Activated CD4-positive, alpha-beta T cell treated with anti-CD3 and anti-CD28 coated beads, Interleukin-10, Interleukin-2, amounts not matched to agents 100 ng/mL and 50 ng/mL, durations not matched to agents 16 hours and 8 hours (primary cell): ENCODE data around the gene HMCN1.
A peak's percentile ranks its signal among the peaks of the same experiment; 100 is the strongest.
"Not testable (repeated sequence)": the region's sequence is repeated elsewhere in the genome, so short reads cannot be mapped to it uniquely, and the experiment has no call there.

Source experiments
- DNase-seq: peaks from one replicate; pipeline ENCODE4 v3.0.0-alpha.2; 2020

Gene HMCN1

DNA sequence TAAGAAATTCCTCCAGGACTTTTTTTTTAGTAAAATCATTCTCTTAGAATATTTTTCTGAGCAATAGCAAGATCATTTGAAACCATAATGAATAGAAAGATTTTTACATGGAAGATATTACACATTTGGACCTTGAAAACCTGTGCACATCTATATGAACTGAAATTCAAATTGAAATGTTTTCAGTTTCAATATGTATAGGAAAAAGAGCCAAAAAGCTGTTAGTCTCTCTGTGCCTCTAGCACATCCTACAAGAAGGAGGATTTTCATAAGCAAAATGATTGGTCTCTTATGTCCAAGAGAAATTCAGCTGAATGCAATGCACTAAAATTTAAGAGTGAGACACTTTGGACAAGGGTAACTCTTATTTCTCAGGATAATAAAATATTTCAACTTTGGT lies 8.2 kb downstream of the HMCN1 start:
- peak; percentile 56 for DNase-seq

DNA sequence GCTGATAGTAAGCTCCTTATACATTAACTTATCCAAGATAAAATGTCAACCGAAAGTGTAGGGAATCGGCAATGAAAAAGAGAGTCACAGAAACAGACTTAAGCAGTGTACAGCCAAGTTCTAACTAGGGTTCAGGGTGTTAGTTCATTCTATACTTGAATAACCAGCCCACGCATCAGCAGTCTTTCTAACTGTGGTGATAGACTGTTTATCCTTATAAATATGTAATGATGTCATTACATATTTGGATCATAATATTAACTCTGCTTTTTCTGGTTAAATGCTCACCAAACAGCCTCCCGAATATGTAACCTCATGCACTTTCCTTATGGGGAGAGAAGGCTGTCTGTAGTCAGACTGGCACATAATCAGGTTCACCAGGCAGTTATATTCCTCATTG lies 11.0 kb downstream of the HMCN1 start:
- DNase-seq, result no peak

DNA sequence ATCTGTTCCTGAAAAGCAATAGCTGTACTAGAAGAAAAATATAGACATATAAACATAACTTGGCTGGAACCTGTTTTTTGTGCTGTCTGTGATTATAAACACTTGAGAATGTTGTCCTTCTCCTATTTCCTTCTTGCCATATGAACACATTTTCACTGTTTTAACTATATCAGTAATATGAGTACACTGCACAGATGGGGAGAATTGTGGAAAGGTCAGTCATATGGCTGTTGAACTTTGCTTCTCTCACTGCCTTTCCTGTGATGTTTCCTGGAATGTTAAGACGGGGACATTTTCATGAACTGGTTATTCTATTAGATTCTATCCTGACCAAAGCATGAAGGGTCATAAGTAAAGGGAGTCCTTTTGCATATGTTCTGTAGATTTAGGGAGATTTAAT lies 24.9 kb downstream of the HMCN1 start:
- DNase-seq, result no peak

DNA sequence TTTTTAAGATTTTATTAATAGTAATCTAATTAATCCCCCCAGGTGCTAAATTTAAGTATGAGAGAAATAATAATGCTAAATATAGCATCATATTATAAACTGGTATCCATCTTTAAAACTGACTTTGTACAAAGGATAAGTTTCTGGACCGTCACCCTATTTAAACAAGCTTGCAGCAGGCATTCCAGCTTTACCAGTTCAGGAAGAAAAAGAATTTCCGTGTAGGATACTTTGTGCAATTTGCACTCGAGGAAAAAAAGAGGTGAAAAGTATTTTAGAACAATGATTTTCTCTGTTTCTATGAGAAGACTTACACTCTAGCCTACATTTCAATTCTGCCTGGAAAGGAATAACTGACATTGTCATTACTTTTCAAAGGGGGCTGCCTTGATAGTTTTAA lies 27.6 kb downstream of the HMCN1 start:
- no peak for DNase-seq

DNA sequence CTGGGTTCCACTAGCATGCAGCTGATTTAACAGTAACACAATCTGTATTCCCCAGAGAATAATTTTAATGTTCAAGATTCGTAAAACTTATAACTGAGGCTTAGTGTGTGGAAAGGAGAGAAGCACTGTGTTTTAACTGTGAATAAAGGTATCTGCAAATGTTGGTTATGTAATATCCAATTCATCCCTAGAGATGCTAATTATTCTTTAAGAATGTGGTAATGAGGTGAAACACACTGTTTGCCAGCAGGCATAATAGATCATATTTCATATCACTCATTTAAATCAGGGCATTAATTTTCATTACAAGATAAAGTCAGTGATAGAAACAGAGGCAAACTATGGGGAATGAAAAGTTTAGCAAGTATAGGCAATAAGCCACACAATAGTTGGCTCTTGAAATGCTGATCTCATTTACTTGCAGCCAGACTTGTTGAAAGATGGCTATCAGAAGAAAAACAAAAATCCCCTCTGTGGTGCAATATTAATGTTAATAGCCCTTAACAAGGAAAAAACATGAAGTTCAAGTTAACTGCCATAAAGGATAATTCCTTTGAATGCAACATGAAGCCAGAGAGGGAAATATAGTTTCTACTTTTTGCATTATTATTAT lies 33.4 kb downstream of the HMCN1 start:
- no peak for DNase-seq

DNA sequence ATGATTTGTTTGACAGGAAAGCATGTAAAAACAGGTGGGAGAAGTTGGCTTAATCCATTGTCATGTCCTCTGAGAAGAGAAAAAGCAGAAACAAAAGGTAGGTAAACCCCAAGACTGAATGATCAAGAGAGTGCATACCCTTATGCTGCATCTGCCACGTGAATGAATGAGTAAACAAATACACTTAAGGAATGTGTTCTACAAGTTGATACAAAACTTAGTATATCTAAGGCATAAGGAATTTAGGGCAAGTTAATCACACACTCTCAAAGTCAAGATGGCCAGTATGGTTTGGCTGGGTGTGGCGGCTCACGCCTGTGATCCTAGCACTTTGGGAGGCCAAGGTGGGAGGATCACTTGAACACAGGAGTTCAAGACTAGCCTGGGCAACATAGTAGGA lies 34.2 kb downstream of the HMCN1 start:
- DNase-seq, result no peak

DNA sequence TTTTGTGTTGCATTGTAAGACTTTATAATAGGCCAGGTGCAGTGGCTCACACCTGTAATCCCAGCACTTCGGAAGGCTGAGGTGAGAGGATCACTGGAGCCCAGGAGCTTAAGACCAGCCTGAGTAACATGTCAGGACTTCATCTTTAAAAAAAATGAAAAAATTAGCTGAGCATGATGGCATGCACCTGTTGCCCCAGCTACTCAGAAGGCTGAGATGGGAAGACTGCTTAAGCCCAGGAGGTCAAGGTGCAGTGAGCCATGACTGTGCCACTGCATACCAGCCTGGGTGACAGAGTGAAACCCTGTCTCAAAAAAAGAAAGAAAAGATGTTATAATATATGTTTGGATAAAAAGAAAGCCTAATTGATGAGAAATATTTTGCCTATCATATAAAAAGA lies 34.9 kb downstream of the HMCN1 start:
- no peak for DNase-seq

DNA sequence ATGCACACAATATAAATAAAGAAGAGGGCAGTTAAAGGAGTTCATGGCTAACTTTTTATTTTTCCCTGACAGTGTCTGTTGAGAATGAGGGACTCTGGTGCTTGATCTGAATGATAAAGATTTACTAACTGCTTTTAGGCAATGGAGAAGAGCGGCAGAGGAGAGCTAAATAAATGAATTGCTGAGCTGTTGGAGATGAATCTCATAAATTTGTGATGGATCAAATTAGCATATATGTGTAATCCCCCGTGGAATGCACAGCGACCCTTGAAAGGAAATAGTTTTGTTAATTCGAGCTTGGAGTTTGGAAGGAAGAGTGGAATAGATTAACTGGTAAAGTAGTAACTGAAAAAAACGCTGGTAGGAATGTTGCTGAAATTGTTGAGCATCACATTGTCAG lies 40.2 kb downstream of the HMCN1 start:
- DNase-seq, result no peak

DNA sequence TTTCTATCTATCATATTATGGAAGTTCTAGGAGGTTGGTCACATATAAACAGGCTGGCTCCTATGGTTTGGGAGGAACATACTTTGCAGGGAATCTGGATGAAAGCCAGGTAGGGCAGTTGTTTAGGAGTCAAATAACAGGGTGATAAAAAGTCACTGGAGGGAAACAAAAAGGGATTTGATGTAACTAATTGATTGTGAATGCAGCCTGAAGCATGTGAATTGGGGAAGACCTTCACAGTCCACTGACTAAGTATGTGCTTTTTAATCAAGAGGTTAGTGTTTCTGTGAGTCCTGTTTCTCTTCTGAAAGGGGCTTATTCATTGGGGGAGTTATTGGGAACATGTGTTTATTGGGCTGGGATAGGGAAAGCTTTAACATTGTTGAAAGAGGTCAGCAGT lies 41.3 kb downstream of the HMCN1 start:
- DNase-seq, result no peak

DNA sequence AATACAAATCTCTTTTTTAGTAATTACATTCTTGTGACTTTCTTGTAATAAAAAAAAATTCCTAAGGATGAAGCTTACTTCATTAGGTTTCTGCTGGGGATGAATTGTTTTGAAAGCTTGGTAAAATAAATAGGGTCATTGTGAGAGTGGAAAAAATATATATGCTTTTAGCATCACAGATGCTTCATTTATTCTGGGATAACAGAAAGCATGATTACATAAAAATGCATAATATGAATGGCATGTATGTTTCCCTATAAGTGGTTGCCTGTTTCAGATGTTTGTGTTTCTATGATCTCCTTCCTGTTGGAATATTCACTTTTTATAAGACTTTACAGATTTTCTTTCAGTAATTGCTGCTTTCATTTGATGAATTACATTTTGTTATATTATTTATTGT lies 42.3 kb downstream of the HMCN1 start:
- no peak for DNase-seq

DNA sequence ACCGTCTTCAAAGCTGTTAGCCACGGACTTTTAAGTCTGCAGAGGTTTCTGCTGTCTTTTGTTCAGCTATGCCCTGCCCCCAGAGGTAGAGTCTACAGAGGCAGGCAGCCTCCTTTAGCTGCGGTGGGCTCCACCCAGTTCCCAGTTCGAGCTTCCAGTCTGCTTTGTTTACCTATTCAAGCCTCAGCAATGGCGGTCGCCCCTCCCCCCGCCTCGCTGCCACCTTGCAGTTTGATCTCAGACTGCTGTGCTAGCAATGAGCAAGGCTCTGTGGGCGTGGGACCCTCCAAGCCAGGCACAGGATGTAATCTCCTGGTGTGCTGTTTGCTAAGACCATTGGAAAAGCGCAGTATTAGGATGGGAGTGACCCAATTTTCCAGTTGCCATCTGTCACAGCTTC lies 49.7 kb downstream of the HMCN1 start:
- not testable (repeated sequence) for DNase-seq

DNA sequence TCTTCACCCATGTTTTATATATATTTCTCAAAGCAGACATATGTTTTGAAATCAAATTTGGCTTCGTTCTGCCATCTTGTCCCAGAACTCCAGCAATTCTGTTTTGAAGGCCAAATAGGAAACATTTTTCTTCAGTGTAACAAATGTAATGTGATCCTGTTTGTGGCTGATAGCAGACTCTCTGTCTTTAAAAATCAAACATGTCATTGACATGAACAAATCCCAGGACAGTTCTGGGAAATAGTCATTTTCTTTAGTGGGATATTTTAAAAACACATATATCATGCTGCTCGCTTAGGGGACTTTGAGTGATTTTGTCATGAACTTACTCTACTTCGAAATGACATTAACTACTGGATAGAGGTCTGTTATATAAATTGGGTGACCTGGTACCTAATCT lies 51.4 kb downstream of the HMCN1 start:
- DNase-seq, result no peak

DNA sequence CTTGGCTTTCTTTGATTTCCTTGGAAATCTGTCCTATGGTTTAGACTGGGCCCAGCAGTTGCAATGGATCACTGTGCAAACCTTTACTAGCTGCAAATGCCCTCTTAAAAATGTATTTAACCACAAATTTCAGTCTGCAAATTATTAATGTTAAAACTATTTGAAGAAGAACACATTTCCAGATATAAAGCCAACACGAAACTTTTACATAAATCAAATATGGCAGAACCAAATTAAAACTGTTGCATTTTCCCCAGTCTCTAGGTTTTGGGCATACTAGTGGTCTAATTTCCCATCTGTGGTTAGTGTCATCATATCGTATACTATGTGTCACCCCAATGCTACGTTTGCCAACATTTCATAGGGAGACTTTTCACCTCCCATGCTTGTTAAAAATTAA lies 52.3 kb downstream of the HMCN1 start:
- DNase-seq, result no peak

DNA sequence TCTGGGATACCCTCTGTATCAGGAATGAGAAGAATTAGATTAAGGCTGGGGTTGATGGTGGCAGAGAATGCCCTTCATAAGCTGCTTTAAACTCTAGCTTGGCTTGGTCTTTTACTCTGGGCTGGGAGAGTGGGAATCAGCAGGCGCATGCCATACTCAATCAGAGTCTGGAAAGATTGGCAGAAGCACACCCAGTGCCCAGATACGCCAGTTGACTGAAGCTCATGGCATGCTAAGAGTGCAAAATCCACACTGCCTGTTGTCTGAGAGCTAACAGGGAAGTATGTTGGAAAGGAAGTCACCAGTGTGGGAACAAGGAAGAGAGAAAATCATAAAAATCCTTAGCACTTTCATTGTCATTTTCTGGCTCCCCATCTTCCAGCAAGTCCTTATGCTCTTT lies 53.0 kb downstream of the HMCN1 start:
- no peak for DNase-seq

DNA sequence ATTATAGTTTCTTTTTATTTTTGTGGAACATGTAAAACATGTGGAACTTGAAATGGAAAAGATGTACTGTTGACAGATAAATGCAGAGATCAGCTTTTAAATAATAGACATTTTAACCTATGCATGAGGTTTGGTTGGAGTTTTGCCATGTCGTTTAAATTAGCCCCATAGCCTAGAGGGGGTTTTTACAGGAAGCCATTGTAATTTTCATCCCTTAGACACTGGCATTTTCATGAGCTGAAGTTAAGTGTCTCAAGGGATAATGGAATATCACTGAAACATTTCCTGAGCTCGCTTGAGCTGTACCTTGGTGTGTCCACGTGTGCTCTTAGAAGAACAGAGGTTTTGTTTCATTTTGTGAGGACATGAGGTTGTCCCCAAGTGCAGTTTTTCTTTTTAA lies 54.2 kb downstream of the HMCN1 start:
- no peak for DNase-seq

DNA sequence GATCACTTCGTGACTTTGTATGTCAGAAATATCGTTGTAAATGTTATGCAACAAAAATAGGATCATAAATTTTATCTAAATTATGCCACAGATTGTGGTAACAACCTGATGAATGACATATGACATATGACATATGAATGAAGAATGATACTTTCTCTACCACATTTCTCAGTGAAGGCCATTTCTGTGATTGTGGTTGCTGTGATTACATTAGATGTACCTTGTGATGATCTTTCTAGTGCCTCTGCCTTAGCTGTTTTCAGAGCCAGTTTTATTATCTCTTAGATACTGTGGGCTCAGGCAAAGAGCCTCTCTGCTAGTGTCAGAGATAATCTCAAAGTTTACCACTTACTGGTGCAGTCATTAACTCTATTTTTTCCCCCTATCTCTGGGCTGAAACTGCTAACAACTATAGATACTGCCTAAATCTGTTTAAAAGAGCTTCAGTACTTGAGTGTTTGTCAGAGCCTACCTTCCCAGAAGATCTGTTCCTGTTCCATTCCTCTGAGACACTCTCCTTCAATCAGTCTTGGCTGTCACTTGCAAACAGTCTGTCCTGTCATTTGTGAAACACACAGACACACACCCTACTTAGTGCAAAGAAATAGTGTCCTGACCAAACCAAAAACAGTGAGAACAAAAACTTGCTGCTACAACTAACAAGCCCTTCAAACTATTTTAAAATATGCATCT lies 55.5 kb downstream of the HMCN1 start:
- DNase-seq, result no peak

DNA sequence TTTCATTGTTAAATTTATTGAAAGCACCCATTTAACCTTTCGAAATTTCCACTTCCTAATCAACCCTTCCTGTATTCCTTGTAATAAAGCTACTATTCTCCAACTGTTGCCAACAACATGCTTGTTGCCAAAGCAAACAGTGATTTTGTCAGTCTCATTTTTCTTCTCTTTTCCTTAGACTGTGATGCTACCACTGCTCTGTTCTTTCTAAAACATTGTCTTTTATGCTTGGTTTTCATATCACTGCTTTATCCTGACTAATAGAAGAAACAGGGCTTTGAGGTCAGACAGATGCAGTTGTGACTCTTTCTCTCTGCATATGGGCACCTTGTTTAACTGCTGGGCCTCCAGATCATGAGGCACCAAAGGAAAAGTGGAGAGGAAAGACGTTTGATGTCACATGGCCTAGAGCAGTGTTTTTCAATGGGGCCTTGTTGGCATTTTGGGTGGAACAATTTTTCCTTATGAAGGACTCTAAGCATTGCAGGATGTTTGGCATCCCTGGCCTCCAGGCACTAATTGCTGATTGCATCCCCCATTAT lies 56.1 kb downstream of the HMCN1 start:
- DNase-seq, result no peak

DNA sequence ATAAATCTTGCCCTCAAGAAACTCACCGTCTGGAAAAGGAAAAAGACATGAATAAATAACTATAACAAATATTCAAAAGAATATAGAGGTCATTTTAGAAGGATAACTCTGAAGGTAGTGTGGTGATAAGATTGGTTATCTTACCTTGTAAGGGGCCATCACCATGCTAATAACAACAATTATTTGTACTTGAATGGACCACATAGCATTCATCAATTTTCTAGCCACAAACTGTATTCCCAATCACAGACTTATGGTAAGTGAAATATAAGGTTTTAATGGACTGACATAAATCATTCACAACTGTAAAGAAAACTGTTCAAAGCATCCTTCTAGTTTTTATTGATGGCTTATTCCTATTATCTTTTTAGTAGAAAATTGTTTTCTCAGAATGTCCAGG lies 57.8 kb downstream of the HMCN1 start:
- DNase-seq, result no peak

DNA sequence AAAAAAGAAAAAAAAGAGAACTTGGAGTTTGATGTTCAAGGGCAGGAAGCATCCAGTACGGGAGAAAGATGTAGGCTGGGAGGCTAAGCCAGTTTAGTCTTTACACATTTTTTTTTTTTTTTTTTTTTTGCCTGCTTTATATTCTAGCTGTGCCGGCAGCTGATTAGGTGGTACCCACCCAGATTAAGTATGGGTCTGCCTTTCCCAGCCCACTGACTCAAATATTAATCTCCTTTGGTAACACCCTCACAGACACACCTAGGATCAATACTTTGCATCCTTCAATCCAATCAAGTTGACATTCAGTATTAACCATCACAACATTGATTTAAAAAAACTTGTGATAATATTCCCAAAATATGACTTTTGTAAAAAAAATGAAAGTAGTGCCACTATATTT lies 60.3 kb downstream of the HMCN1 start:
- not testable (repeated sequence) for DNase-seq

DNA sequence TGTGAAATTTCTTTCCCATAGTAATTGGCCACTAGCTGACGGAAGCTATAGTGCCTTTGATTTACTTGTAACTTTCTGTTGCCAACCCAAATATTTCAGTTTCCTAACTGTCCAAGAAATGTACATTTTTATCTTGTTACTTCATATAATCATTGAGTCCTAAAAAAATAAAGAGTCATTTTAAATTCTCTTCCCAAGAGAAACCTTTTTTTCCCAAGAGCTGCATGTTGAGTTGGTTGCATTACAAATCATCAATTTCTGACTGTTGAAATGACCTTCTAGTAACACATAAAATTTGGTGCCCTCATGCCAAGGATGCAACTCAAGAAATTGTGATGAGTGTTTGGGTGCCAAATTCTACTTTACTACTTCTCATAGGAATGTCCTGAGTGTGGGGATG lies 61.0 kb downstream of the HMCN1 start:
- no peak for DNase-seq

DNA sequence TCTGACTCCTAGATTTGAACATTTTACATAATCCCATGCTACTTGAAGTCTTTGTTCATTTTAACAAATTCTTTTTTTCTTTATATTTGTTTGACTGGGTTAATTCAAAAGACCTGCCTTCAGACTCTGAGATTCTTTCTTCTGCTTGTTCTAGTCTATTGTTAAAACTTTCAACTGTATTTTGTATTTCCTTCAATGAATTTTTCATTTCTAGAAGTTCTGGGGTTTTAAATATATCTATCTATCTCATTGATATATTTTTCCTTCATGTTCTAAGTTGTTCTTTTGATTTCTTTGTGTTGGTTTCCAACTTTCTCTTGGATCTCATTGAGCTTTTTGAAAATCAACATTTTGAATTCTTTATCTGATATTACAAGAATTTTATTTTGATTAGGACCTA lies 64.3 kb downstream of the HMCN1 start:
- DNase-seq, result no peak

DNA sequence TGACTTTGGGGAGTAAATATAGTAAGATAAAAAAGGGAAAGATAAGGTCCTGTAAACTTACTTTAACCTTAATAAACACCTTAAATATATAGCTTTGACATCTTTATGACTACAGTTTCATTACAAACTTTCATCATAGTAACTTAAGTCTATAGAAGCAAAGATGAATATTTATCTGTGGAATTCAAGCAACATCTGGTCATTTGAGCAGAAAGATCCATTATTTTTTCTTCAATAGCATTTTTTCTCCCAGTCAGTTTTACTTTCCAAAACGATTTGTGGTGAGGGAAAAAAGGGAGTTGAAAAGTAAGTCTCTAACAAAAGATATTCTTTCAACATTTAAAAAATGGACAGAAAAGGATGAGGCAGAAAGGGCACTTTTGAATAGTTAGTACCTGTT lies 69.0 kb downstream of the HMCN1 start:
- DNase-seq, result no peak

DNA sequence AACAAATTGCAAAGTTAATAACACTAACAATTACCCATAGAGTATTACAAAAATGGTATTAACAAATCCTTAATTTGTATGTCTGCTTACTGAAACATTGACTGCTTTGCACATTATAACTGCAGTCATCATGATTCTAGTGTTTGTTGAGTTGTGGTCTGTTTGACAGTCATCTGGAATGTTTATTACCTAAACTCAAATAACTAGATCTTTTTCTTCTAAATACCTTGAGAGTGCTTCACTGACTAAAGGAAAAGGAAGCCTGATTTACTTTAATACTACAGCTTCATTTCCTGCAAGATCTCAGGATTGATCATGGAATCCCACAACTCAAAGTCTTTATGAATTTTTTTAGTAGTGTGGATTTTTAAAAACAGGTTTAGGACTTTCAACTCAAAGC lies 70.0 kb downstream of the HMCN1 start:
- no peak for DNase-seq

DNA sequence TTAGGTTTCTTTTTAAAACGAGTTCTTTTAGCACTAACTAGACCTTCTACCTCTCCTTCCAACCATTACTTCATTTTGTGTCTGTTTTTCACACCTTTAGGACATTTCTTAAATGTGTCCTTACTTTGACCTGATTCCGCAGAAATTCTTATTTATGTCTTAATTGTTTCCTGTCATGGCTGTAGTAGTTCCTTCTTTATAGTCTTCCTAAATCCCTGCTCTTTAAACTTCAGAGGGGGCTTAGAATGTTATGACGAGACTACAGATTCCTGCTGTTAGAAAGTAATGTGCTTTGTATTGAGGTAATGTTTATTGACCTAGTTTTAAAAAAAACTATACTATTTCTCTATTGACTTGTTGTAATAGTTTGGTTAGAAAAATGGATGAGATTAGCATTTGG lies 70.4 kb downstream of the HMCN1 start:
- no peak for DNase-seq

DNA sequence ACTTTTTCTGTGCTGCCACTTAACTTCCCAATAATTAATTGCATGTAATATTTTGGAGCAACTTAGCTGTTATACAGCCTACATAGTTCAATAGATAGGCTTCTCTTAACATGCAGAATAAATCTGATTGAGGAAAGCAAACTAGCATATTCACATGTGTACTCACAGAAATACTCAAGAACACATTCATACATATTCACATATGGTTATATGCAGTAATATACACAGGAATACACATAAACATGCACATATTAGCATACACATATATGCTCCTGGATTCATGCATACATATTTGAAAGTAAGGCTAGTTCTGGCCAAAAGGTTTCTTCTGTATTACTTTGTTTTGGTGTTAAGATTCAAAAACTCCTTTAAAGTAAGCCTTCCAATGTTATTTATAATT lies 73.1 kb downstream of the HMCN1 start:
- DNase-seq, result no peak
